Measurements from ENCODE around the gene DESI1. TPM values are rescaled to one million over a fixed set of nuclear protein-coding genes. Genes with fewer than 3 reads are reported as not detected.
"Not testable (repeated sequence)": the region's sequence is repeated elsewhere in the genome, so short reads cannot be mapped to it uniquely, and the experiment has no call there.

The DESI1 gene
- total RNA-seq, 1 donor from 2014 or later = 17.9 TPM

DNA sequence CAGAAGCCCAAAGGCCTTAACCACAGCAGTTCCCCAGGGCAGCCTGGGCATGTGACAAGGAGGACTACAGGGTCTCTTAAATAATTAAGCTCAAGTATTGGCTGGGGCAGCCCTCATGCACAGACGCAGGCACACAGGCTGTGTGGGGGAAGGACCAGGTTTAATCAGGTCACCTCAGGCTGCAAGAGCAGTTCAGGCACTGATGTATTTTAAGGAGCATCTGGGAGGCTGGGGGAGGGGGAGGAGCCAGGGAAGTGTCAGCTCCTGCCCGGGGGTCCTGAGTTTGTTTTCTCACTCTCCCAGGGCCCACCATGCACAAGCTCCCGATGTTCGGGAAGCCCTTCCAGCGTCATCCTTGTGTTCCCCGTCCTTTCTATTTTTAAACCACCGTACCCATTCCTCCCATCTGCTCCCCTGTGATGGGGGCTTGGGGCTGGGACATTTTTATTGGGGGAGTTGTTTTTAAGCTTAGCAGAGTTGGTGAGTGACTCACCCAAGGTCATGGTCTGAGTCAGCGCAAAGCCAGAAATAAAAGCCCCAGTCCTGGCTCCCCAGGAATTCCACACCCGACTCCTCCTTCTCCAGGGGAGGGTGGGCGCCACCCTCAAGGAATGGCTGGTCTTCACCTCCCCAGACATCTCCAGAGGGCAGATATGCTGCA lies 57.7 kb downstream of the DESI1 start:
- FAIRE-seq (no peak), DNase-seq (ENCODE audit: low spot score in 2 of 2) (no peak)

DNA sequence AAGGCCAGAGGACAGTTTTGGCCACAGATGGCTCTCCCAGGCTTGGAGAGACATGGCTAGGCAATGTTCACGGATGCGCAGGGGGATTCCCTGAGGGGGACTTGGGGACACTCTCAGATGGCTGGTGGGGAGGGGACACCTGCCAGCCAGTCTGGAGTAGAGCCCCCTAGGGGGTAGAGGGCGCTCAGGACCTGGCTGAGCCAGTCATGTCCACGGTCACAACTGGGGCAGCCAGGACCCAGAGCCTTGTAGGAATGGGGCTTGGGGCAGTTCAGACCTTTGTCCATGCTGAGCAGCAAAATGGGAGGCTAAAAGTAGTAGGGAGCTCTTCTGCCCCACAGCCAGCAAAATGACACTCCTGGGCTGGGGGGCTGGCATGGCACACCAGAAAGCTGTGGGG lies 58.4 kb downstream of the DESI1 start:
- FAIRE-seq = no peak

GRCh38 chr22:41561788-41562187 lies 59.1 kb downstream of the DESI1 start:
- DNase-seq (ENCODE audit: low spot score in 2 of 2) (no peak), FAIRE-seq (no peak)

More for the DNA sequence above, 58.4 kb downstream of the DESI1 start:
- no peak for DNase-seq (ENCODE audit: low spot score in 2 of 2)

DNA sequence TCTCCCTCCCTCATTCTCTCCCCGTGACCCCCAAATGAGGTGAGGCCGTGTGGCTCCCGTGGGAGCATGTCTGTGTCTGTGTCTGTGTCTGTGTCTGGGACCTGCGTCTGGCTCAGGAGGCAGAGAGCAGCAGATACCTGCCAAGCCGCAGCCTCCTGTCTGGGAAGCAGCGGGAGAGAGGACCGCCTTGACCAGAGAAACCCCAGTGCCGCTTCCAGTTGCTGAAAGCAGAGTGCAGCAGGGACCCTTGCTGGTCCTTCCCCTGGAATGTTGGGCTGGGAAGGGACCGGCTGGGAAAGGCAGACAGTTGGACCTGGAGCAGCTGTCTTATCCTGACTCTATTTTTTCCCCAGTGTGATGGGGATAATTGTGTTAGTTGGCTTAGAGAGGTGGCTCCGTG lies 59.5 kb downstream of the DESI1 start:
- no peak for DNase-seq (ENCODE audit: low spot score in 2 of 2)
- FAIRE-seq = no peak

- FAIRE-seq (no peak), DNase-seq (ENCODE audit: low spot score in 2 of 2) (no peak)
These were observed 60.8 kb downstream of the DESI1 start for GRCh38 chr22:41560095-41560471.

- not testable (repeated sequence) for DNase-seq (ENCODE audit: low spot score in 2 of 2); FAIRE-seq
These were observed 62.6 kb downstream of the DESI1 start for GRCh38 chr22:41558241-41558630.

DNA sequence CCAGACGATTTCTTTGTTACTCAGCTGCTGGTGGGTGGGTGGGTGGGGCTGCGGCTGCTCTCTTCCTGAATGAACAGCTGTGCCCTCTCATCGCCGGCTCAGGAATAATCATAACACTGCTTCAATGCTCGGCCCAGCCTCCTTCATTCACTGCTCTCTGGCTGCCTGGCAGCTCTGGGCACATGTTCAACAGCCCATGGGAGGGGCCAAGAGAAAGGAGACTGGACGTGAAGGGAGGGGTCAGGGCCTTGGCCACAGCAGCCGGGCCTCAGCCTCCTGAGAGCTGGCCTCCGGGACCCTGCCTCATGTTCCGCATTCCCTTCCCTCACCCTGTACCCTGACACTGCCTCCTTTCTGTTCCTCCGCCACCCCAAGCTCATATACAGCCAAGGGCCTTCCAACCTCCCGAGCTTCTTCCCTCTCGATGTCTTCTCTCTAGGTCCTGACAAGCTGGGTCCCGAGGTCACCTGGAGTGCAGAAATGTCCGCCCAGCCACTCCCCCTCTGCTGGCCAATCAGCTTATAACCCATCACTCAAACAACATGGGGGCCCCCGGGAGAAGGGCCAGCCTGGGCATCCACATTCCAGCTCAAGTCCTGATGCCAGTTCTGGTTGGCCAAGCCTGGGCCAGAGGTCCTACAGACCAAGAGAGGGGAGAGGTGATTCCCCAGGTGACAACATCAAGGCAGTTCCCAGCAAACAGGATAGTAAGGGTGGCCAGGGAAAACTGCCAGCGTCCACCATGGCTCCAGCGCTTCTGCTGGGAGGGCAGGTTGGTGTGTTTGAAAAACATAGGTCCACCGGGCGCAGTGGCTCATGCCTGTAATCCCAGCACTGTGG lies 63.2 kb downstream of the DESI1 start:
- FAIRE-seq = no peak
- peak in 1 of 2 donors; percentile 71 for DNase-seq (ENCODE audit: low spot score in 2 of 2)

- DNase-seq (ENCODE audit: low spot score in 2 of 2) (no peak), FAIRE-seq (no peak)
These were observed 64.3 kb downstream of the DESI1 start for GRCh38 chr22:41556561-41556960.

DNA sequence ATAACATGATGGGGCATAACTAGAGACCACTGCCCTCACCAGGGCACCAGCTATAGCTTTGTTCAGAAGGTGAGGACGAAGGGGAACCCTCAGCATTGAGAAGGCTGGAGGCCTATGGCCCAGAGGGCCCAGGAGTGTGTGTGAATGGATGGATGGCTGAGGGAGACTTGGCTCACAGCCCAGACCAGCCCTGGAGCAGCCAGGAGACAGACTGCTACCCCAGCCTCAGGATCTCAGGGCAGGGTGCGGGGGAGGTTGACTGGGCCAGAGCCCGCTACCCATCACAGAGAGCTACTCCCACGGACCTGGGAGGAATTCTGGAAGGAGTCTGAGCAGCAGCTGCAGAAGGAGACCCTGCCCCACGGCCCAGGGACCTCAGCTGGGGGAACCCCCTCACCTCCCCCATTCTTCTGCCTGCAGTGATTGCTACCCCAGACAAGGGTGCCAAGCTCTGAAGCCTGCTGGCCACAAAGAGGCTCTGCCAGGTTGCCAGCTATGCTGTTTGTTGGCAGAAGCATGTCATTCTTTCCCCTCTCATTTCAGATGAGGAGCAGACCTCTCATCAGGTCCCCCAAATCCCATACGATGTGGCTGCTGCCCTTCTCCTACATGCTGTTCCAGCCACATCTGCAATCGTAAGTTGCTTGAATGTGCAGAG lies 65.4 kb downstream of the DESI1 start:
- no peak for FAIRE-seq
- DNase-seq (ENCODE audit: low spot score in 2 of 2) = no peak

GRCh38 chr22:41551877-41552582 lies 68.8 kb downstream of the DESI1 start:
- FAIRE-seq (no peak), DNase-seq (ENCODE audit: low spot score in 2 of 2) (no peak)

GRCh38 chr22:41550952-41551491 lies 69.8 kb downstream of the DESI1 start:
- FAIRE-seq (no peak), DNase-seq (ENCODE audit: low spot score in 2 of 2) (no peak)

GRCh38 chr22:41548830-41549211 lies 72.0 kb downstream of the DESI1 start:
- FAIRE-seq = no peak
- no peak for DNase-seq (ENCODE audit: low spot score in 2 of 2)

Small RNA genes lying within 50 kb of the gene (small RNA-seq; reads per million reads assigned to genes)
- not detected for gene RF00019

Other genes starting within 250 kb of the DESI1 start
- gene TEF, start 239.1 kb downstream of the DESI1 start, total RNA-seq = 7.3 TPM
- 10.2 TPM for gene TOB2, start 174.2 kb downstream of the DESI1 start, total RNA-seq
- 53.0 TPM for gene PHF5A, start 152.4 kb downstream of the DESI1 start, total RNA-seq
- 72.2 TPM for gene ACO2, start 151.9 kb downstream of the DESI1 start, total RNA-seq
- gene POLR3H, start 76.6 kb downstream of the DESI1 start, total RNA-seq = 24.1 TPM
- 8.6 TPM for gene CSDC2, start 60.0 kb downstream of the DESI1 start, total RNA-seq
- 16.3 TPM for gene PMM1, start 31.2 kb downstream of the DESI1 start, total RNA-seq
- gene XRCC6, start 252 bp upstream of the DESI1 start, total RNA-seq = 259 TPM
- 74.6 TPM for gene SNU13, start 67.8 kb upstream of the DESI1 start, total RNA-seq
- 0.41 TPM for gene MEI1, start 78.5 kb upstream of the DESI1 start, total RNA-seq
- gene CCDC134, start 179.6 kb upstream of the DESI1 start, total RNA-seq = 14.3 TPM
- gene SREBF2, start 212.1 kb upstream of the DESI1 start, total RNA-seq = 56.3 TPM

All from frontal cortex (tissue), 4 donors.